SK-N-SH treated with all-trans-retinoic acid at 6 μM for 48 hours (cell line): ENCODE measurements around the gene ARHGAP26.
"Not testable (repeated sequence)": the region's sequence is repeated elsewhere in the genome, so short reads cannot be mapped to it uniquely, and the experiment has no call there.

ENCODE experiments used
- ARNTL ChIP-seq: fragments of 450-650 bp; formaldehyde crosslinking; IDR thresholded peaks from 2 replicates; pipeline ENCODE4 v1.5.0; 2020; ENCODE audit warnings: low read depth, mild to moderate bottlenecking, moderate library complexity, borderline replicate concordance
- BACH2 ChIP-seq: fragments of 250-450 bp; sonication (Bioruptor Pico); IDR thresholded peaks from 2 replicates; pipeline ENCODE4 v1.9.0; 2021; ENCODE audit warnings: mild to moderate bottlenecking, borderline replicate concordance
- CSDC2 ChIP-seq: fragments of 250-450 bp; sonication (Bioruptor Pico); IDR thresholded peaks from 2 replicates; pipeline ENCODE4 v1.5.0; 2020; ENCODE audit warnings: mild to moderate bottlenecking, moderate library complexity
- ESRRG ChIP-seq: fragments of 250-450 bp; sonication (Bioruptor Pico); IDR thresholded peaks from 2 replicates; pipeline ENCODE4 v1.6.1; 2021; ENCODE audit warnings: mild to moderate bottlenecking
- GLIS3 ChIP-seq: fragments of 250-450 bp; sonication (Bioruptor Pico); IDR thresholded peaks from 2 replicates; pipeline ENCODE4 v1.5.0; 2020; ENCODE audit warnings: mild to moderate bottlenecking, moderate library complexity
- ISL1 ChIP-seq: fragments of 250-450 bp; sonication (Bioruptor Pico); IDR thresholded peaks from 2 replicates; pipeline ENCODE4 v2.1.2; 2022; ENCODE audit warnings: mild to moderate bottlenecking, moderate library complexity
- TCF4 ChIP-seq: fragments of 250-450 bp; sonication (Bioruptor Pico); IDR thresholded peaks from 2 replicates; pipeline ENCODE4 v1.8.0; 2021; ENCODE audit warnings: mild to moderate bottlenecking, moderate library complexity, borderline replicate concordance
- TOX ChIP-seq: fragments of 250-450 bp; sonication (Bioruptor Pico); IDR thresholded peaks from 2 replicates; pipeline ENCODE4 v1.8.0; 2021; ENCODE audit warnings: mild to moderate bottlenecking, moderate library complexity, borderline replicate concordance
- ZFP30 ChIP-seq: fragments of 450-650 bp; formaldehyde crosslinking; IDR thresholded peaks from 2 replicates; pipeline ENCODE4 v1.5.0; 2022; ENCODE audit warnings: mild to moderate bottlenecking, moderate library complexity
- TF ChIP-seq, protein P1 (sequence below): fragments of 250-450 bp; sonication (Bioruptor Pico); IDR thresholded peaks from 2 replicates; pipeline ENCODE4 v1.8.0; 2020; ENCODE audit warnings: mild to moderate bottlenecking, moderate library complexity, borderline replicate concordance
- TF ChIP-seq, protein P2 (sequence below): fragments of 250-450 bp; sonication (Bioruptor Pico); IDR thresholded peaks from 2 replicates; pipeline ENCODE4 v1.5.0; 2020; ENCODE audit warnings: mild to moderate bottlenecking, moderate library complexity
- TF ChIP-seq, protein P3 (sequence below): fragments of 250-450 bp; sonication (Bioruptor Pico); IDR thresholded peaks from 2 replicates; pipeline ENCODE4 v1.5.1; 2020; ENCODE audit warnings: low read depth, mild to moderate bottlenecking, moderate library complexity

DNA sequence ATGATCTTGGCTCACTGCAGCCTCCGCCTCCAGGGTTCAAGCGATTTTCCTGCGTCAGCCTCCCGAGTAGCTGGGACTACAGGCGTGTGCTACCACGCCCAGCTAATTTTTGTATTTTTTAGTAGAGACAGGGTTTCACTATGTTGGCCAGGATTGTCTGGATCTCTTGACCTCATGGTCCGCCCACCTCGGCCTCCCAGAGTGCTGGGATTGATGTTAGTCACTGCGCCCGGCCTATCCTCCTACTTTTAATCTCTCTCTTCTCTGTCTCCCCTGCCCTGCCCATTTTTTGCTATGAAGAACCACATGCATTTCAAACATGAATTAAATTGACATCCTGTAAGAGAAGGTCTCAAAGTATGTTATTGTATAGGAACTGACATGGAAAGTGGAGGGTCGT is 158.8 kb downstream of the ARHGAP26 start:
- TF ChIP-seq, protein P1, sequence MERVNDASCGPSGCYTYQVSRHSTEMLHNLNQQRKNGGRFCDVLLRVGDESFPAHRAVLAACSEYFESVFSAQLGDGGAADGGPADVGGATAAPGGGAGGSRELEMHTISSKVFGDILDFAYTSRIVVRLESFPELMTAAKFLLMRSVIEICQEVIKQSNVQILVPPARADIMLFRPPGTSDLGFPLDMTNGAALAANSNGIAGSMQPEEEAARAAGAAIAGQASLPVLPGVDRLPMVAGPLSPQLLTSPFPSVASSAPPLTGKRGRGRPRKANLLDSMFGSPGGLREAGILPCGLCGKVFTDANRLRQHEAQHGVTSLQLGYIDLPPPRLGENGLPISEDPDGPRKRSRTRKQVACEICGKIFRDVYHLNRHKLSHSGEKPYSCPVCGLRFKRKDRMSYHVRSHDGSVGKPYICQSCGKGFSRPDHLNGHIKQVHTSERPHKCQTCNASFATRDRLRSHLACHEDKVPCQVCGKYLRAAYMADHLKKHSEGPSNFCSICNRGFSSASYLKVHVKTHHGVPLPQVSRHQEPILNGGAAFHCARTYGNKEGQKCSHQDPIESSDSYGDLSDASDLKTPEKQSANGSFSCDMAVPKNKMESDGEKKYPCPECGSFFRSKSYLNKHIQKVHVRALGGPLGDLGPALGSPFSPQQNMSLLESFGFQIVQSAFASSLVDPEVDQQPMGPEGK = not testable (repeated sequence)
- TF ChIP-seq ZFP30 (CRISPR knock-in tag); TOX (CRISPR knock-in tag); GLIS3 (CRISPR knock-in tag); ISL1 (CRISPR knock-in tag); CSDC2 (CRISPR knock-in tag); BACH2; ARNTL; TCF4 (CRISPR knock-in tag); ESRRG (CRISPR knock-in tag): not testable (repeated sequence)
- TF ChIP-seq, protein P2, sequence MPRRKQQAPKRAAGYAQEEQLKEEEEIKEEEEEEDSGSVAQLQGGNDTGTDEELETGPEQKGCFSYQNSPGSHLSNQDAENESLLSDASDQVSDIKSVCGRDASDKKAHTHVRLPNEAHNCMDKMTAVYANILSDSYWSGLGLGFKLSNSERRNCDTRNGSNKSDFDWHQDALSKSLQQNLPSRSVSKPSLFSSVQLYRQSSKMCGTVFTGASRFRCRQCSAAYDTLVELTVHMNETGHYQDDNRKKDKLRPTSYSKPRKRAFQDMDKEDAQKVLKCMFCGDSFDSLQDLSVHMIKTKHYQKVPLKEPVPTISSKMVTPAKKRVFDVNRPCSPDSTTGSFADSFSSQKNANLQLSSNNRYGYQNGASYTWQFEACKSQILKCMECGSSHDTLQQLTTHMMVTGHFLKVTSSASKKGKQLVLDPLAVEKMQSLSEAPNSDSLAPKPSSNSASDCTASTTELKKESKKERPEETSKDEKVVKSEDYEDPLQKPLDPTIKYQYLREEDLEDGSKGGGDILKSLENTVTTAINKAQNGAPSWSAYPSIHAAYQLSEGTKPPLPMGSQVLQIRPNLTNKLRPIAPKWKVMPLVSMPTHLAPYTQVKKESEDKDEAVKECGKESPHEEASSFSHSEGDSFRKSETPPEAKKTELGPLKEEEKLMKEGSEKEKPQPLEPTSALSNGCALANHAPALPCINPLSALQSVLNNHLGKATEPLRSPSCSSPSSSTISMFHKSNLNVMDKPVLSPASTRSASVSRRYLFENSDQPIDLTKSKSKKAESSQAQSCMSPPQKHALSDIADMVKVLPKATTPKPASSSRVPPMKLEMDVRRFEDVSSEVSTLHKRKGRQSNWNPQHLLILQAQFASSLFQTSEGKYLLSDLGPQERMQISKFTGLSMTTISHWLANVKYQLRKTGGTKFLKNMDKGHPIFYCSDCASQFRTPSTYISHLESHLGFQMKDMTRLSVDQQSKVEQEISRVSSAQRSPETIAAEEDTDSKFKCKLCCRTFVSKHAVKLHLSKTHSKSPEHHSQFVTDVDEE (CRISPR knock-in tag) = not testable (repeated sequence)
- TF ChIP-seq, protein P3, sequence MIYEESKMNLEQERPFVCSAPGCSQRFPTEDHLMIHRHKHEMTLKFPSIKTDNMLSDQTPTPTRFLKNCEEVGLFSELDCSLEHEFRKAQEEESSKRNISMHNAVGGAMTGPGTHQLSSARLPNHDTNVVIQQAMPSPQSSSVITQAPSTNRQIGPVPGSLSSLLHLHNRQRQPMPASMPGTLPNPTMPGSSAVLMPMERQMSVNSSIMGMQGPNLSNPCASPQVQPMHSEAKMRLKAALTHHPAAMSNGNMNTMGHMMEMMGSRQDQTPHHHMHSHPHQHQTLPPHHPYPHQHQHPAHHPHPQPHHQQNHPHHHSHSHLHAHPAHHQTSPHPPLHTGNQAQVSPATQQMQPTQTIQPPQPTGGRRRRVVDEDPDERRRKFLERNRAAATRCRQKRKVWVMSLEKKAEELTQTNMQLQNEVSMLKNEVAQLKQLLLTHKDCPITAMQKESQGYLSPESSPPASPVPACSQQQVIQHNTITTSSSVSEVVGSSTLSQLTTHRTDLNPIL (CRISPR knock-in tag) = not testable (repeated sequence)
